Gastrocnemius medialis (tissue), 4 donors: ENCODE results near the gene ZFP91.

Experiments used
- POLR2A ChIP-seq, 2 donors: fragments of 450-650 bp; IDR thresholded peaks; one replicate each; pipeline ENCODE4 v1.6.1; 2017; ENCODE audit warnings: antibody characterized with exemption in 2 of 2, mild to moderate bottlenecking in 2 of 2, moderate library complexity in 2 of 2
- TF ChIP-seq, protein P1 (sequence below), 5 experiments: fragments of 450-650 bp in 3 of 5; fragments of 200-600 bp in 2 of 5; sonication (generic) in 2 of 5; IDR thresholded peaks in 4 of 5; conservative IDR thresholded peaks in 1 of 5; 1 replicate in 4 of 5; 2 replicates in 1 of 5; pipeline ENCODE4 v1.5.1; 2016 to 2019; ENCODE audit warnings: antibody characterized with exemption in 5 of 5, mild to moderate bottlenecking in 3 of 5, moderate library complexity in 3 of 5

DNA sequence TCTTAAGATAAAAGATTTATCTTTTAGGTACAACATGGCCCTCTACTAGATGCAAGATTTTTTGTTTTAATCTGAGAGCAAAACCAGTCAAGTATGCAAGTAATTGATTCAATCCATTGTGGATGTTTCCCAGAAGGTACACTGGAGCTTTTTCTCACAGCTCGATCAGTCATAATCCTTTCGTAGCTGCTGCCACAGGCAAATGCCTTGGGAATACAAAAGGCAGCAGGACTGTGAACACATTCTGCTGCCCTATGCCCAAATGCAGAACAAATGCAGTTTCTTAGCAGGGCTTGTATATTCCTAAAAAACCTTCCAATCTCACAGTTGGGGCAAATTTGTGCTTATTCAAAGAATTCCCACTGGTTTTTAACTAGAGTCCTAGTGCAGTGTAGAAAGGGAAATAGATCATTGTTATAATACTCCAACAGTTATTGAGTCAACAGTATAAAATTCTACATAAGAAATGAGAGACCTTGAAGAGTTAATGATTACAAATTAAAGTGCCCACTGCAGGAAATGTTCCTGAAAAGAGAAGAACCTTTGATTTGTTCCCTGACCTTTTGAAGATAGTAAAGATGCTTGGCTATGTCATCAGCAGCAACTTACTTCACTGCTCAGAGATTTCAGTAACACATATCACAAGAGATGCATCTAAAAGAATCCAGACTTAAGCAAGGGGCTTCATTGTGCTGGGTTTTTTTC lies 17.3 kb upstream of the ZFP91 start:
- TF ChIP-seq, protein P1, sequence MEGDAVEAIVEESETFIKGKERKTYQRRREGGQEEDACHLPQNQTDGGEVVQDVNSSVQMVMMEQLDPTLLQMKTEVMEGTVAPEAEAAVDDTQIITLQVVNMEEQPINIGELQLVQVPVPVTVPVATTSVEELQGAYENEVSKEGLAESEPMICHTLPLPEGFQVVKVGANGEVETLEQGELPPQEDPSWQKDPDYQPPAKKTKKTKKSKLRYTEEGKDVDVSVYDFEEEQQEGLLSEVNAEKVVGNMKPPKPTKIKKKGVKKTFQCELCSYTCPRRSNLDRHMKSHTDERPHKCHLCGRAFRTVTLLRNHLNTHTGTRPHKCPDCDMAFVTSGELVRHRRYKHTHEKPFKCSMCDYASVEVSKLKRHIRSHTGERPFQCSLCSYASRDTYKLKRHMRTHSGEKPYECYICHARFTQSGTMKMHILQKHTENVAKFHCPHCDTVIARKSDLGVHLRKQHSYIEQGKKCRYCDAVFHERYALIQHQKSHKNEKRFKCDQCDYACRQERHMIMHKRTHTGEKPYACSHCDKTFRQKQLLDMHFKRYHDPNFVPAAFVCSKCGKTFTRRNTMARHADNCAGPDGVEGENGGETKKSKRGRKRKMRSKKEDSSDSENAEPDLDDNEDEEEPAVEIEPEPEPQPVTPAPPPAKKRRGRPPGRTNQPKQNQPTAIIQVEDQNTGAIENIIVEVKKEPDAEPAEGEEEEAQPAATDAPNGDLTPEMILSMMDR (IDR thresholded peaks at IDR 0.05 in 4 of 5, conservative IDR thresholded peaks at IDR 0.05 in 1 of 5) = no peak
- TF ChIP-seq POLR2A (IDR thresholded peaks at IDR 0.05) = no peak
